Fibroblast of peridontal ligament (primary cell): ENCODE results near the gene SYTL5.

Experiments used
- DNase-seq: peaks from one replicate; pipeline ENCODE4 v3.0.0-alpha.2; 2010; ENCODE audit errors: extremely low read depth

The SYTL5 gene

DNA sequence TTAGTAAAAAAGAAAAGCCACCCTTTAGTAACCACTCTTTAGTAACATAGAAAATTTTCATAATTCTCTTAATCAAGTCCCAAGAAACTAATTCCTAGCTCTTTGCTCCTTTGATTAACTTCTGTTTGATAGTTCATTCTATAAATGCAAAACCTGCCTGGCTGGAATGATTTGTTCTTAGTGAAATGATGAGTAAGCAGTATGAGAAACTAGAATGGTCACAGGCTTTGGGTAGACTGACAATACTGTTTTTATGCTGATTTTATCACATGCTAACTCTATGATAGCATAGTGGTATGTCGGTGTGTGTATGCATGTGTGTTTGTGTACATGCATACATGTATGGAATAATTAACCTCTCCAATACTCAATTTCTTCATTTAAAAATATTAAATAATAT lies 81.2 kb downstream of the SYTL5 start:
- DNase-seq: no peak

- DNase-seq: no peak
These were observed 83.0 kb downstream of the SYTL5 start for GRCh38 chrX:38089173-38089982.

DNA sequence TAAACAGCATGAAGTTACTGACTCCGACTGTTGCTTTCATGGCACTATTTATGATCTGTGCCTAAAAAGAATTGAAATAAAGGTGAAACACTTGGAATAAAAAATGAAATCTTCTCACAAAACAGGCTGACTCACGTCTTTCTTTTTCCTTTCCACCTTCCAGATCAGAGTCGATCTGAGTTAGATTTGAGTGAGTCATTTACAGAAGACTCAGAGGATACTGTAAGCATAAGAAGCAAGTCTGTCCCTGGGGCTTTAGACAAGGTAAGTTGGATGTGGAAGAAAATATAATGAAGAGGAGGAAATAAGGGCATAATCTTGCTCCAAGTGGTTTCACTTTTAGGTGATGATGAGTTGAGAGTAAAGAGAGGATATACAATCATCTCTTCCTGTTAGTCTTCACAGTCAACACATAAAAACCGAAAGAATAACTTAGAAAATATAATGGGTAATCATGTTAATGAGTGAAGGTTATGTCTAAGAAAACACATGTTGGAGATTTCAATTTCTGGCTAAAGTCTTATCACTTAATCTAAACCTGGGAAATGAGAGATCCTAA lies 89.7 kb downstream of the SYTL5 start:
- DNase-seq: peak; percentile 4

- DNase-seq: no peak
These were observed 93.3 kb downstream of the SYTL5 start for GRCh38 chrX:38099688-38100087.

DNA sequence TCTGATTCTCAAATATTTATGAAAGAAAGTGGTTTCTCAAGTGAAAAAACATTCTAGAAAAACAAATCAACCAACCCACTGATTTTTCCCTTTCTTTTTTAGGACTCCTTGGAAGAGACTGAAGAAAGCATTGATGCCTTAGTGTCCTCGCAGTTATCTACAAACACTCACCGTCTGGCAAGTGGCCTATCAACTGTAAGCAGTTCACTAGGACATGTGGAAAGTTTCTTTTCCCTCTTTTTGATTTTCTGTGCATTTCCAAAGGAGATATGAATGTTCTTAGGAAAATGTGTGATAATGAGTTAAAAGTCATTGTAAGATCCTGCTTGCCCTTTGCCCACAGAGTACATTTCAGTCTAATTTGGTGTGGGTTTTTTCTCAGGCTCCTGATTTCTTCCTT lies 95.9 kb downstream of the SYTL5 start:
- DNase-seq: no peak

DNA sequence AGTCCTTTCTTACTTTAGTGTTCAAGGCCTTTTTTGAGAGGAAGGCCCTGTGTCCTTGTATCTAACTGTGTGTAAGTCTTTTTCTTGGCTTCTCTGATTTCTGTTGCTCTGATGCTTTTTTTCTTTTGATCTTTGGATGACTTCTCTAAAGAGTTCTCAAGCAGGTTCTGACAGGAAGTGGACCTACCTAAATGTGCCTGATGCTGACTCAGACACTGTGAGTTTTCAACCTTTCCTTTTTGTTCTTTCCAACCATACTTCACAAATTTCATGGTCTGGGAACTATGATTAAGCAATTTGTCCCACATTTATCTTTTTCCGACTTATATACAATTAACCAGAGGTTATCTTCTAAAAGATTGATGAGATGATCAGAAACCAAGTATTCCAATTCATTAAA lies 96.5 kb downstream of the SYTL5 start:
- no peak for DNase-seq

GRCh38 chrX:38103857-38104812 lies 97.8 kb downstream of the SYTL5 start:
- no peak for DNase-seq

GRCh38 chrX:38105216-38105725 lies 98.9 kb downstream of the SYTL5 start:
- no peak for DNase-seq

DNA sequence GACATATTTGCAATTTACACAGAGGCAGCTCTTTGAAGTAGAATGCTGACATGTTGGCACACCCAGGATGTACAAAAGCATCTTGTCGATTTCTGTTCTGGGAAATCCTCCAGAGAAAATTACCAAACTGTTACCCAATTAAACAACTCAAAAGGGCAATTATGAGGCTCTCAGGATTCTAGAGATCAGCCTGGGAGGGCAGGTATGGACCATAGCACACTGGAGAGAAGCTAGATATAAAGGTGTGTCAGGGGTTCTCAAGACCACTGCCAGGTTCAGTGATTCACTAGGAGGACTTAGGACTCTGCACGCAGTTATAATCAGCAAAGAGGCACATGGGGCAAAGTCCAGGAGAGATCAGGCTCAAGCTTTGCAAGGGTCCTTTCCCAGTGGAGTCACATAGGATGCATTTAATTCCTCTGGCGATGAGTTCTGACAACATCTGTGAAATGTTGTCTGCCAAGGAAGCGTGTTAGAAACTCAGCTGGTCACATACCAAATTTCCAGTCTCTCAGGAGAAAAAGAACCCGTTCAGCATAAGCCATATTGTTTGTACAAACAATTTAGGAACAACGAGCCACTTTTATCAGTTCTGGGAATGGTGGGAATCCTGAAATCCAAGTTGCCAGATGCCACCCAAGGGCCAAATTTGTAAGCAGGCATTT lies 100.8 kb downstream of the SYTL5 start:
- DNase-seq: peak; percentile 31

DNA sequence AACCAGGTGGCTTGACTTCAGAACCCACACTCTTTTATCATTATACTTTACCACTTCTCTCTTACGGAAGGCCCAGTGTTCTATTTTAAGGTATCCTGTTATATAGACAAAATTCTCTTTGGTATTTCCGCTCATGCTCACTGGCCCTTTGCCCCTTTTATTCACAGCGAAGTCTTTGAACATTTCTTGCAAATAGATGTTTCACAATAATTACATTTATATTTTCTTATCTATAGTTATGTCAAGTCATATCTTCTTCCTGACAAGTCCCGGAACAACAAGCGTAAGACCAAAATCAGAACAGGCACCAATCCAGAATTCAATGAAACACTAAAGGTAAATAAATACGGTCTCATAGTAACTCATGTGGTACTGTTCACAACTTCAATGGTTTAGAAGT lies 102.0 kb downstream of the SYTL5 start:
- DNase-seq: no peak

DNA sequence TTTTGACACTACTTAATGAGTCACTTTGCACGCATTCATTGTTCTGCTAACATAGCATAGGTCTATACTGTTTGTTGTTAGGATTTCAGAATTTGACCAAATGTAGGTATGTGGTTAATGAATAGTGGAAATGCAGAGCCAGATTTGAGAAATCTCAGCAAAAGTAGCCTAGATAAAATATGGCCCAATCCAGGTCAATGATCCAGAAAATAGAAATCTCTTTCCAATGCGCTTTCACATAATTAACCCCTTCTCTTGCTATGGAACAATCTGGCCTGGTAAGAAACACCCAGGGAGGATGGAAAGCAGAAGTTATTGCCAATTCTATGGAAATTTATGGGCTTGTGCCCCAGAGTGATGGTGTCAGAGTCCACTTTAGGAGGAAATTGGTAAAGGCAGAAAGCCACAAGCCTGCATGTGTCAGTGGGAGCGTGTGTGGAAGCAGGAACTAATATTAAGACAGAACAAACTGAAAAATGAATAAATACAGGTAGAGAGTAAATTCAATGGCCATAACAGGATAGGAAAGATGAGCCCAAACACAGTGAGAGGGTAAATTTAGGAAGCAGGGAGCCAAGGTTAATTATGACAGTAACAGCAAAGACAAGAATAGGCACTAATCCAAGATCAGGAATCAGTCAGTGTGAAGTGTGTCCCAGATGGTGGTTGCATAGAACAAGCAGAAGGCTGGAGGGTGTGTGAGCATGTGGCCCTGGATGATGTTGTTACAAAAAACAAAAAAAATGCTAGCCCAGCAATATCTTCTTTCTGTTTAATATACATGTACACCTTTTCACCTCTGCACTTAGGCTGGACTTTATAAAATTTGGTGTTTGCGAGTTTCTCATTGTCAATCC lies 102.9 kb downstream of the SYTL5 start:
- no peak for DNase-seq

- DNase-seq: peak; percentile 4
These were observed 103.9 kb downstream of the SYTL5 start for GRCh38 chrX:38110231-38110630.

DNA sequence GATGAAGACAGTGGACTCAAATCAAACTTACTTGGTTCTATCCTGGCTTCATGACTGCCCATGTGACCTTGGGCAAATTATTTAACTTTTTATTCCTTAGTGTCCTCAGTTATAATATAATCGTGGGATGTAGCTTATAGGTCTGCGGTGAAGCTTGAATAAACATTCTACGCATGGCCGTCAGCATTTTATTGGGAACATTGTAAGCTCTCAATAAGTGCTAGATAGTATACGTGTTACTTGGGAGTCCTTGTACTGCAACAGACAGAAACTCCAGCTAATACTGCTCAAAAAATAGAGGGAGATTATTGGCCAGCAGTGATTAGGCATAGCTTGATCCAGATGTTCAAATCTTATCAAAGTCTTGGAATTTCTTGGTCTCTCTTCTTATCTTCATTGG lies 104.8 kb downstream of the SYTL5 start:
- DNase-seq: no peak

DNA sequence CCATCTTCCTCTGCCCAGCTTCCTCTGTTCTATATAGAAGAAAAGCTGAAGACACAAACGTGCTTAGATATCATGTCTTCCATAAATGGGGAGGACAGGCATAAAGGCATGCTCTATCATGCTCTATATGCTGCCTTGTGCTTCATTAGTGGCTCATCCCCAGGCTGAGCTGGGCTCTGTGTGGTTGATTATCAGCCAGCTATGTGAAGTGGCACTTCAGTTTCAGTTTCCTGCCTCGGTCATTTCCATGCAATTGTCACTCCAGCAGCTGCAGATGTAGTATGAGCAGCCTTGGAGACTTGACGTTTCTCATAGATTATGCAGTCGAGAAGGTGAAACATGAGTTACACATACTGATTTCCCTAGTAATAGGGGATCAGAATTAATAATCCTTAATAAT lies 106.2 kb downstream of the SYTL5 start:
- no peak for DNase-seq

GRCh38 chrX:38116706-38117105 lies 110.4 kb downstream of the SYTL5 start:
- no peak for DNase-seq

GRCh38 chrX:38117485-38117884 lies 111.1 kb downstream of the SYTL5 start:
- DNase-seq: no peak

GRCh38 chrX:38124000-38124399 lies 117.6 kb downstream of the SYTL5 start:
- no peak for DNase-seq

- no peak for DNase-seq
These were observed 119.8 kb downstream of the SYTL5 start for GRCh38 chrX:38126179-38126578.

- no peak for DNase-seq
These were observed 121.6 kb downstream of the SYTL5 start for GRCh38 chrX:38127961-38128360.

GRCh38 chrX:38129366-38129765 lies 123.0 kb downstream of the SYTL5 start:
- no peak for DNase-seq
